SU-DHL-6 (cell line): ENCODE measurements around the gene EPHA8.

Source experiments
- H2AFZ ChIP-seq: fragments of 200-600 bp; sonication (generic); 2 replicates; pipeline ENCODE4 v1.6.1; 2014; ENCODE audit warnings: low read depth, mild to moderate bottlenecking, moderate library complexity, mixed read lengths, antibody characterized with exemption, low read length; ENCODE audit not compliant: severe bottlenecking
- H3F3A ChIP-seq: fragments of 200-600 bp; shearing (Covaris generic); 2 replicates; pipeline ENCODE4 v1.6.0; 2016; ENCODE audit warnings: antibody characterized with exemption, mild to moderate bottlenecking; ENCODE audit not compliant: insufficient read depth
- H3K27ac ChIP-seq: fragments of 200-600 bp; sonication (generic); 2 replicates; pipeline ENCODE4 v1.5.1; 2016; ENCODE audit warnings: low read depth, mild to moderate bottlenecking, low read length, moderate library complexity, mixed read lengths
- H3K27me3 ChIP-seq: fragments of 200-600 bp; sonication (generic), shearing (Covaris generic); 2 replicates; pipeline ENCODE4 v1.6.0; 2014; ENCODE audit warnings: mild to moderate bottlenecking, low read length
- H3K36me3 ChIP-seq: fragments of 200-600 bp; sonication (generic); 2 replicates; pipeline ENCODE4 v1.6.1; 2014; ENCODE audit warnings: mild to moderate bottlenecking, low read length, mixed read lengths
- H3K4me2 ChIP-seq: fragments of 300-600, 200-600 bp; shearing (Covaris generic), sonication (generic); 2 replicates; pipeline ENCODE4 v1.6.0; 2014; ENCODE audit warnings: low read length, low read depth, mild to moderate bottlenecking; ENCODE audit not compliant: poor library complexity, severe bottlenecking
- H3K4me3 ChIP-seq: fragments of 200-600 bp; sonication (generic); 2 replicates; pipeline ENCODE4 v1.5.1; 2014; ENCODE audit warnings: antibody characterized with exemption, low read length, mild to moderate bottlenecking, mixed read lengths; ENCODE audit not compliant: insufficient read depth, poor library complexity, severe bottlenecking
- H3K79me2 ChIP-seq: fragments of 200-600 bp; sonication (generic); 2 replicates; pipeline ENCODE4 v1.6.1; 2014; ENCODE audit warnings: mild to moderate bottlenecking, low read length, moderate library complexity; ENCODE audit not compliant: insufficient read depth
- H3K9ac ChIP-seq: fragments of 200-600 bp; sonication (generic); 2 replicates; pipeline ENCODE4 v1.7.0; 2014; ENCODE audit warnings: mild to moderate bottlenecking, low read length
- H3K9me2 ChIP-seq: fragments of 200-600 bp; sonication (generic); replicated peaks from 2 replicates; pipeline ENCODE4 v1.6.1; 2014; ENCODE audit warnings: low read length; ENCODE audit not compliant: insufficient read depth
- H3K9me3 ChIP-seq: fragments of 200-600 bp; sonication (generic); 2 replicates; pipeline ENCODE4 v1.6.1; 2014; ENCODE audit warnings: low read length, mixed read lengths; ENCODE audit not compliant: insufficient read depth
- H4K20me1 ChIP-seq: fragments of 200-600 bp; sonication (generic); 2 replicates; pipeline ENCODE4 v1.6.1; 2014; ENCODE audit warnings: low read depth, mild to moderate bottlenecking, antibody characterized with exemption, low read length, moderate library complexity, mixed read lengths
- CTCF ChIP-seq: fragments of 200-600 bp; sonication (generic); IDR thresholded peaks from one replicate; pipeline ENCODE4 v1.5.1; 2017; ENCODE audit warnings: antibody characterized with exemption, mild to moderate bottlenecking, low read length, moderate library complexity; ENCODE audit not compliant: insufficient read depth, poor library complexity, severe bottlenecking
- EZH2phosphoT487 ChIP-seq: fragments of 200-600 bp; sonication (generic), shearing (Covaris generic); conservative IDR thresholded peaks from 2 replicates; pipeline ENCODE4 v1.6.1; 2018; ENCODE audit warnings: mild to moderate bottlenecking, antibody characterized with exemption, low read length, moderate library complexity, mixed read lengths

Gene EPHA8

GRCh38 chr1:22586356-22587130 is 23.3 kb downstream of the EPHA8 start:
- no peaks in the 10 kb centered on the region for H3K9me3 ChIP-seq
- H3F3A ChIP-seq, result no peaks in the 10 kb centered on the region
- H3K27me3 ChIP-seq, result no peaks in the 10 kb centered on the region
- H3K9ac ChIP-seq, result no peak overlapping the region
- H3K79me2 ChIP-seq, result no peaks in the 10 kb centered on the region
- H2AFZ ChIP-seq, result no peak overlapping the region
- H3K27ac ChIP-seq, result no peak overlapping the region
- H3K4me3 ChIP-seq, result no peak overlapping the region
- no peaks in the 10 kb centered on the region for H4K20me1 ChIP-seq
- H3K9me2 ChIP-seq, result no peaks in the 10 kb centered on the region
- TF ChIP-seq CTCF (no peak), EZH2phosphoT487 (no peak)
- no peaks in the 10 kb centered on the region for H3K36me3 ChIP-seq
- H3K4me2 ChIP-seq, result no peak overlapping the region

- Histone ChIP-seq H3K4me2 (no peak overlapping the region), H3K27ac (no peak overlapping the region), H3K36me3 (no peaks in the 10 kb centered on the region), H3K4me3 (no peak overlapping the region), H3K9me2 (no peaks in the 10 kb centered on the region), H3K9me3 (no peaks in the 10 kb centered on the region), H2AFZ (no peak overlapping the region), H4K20me1 (no peaks in the 10 kb centered on the region), H3F3A (no peaks in the 10 kb centered on the region), H3K79me2 (no peaks in the 10 kb centered on the region), H3K27me3 (no peaks in the 10 kb centered on the region), H3K9ac (no peak overlapping the region)
- TF ChIP-seq CTCF (no peak), EZH2phosphoT487 (no peak)
These were observed 24.0 kb downstream of the EPHA8 start for GRCh38 chr1:22587247-22587646.

- H3K27me3 ChIP-seq, result no peaks in the 10 kb centered on the region
These were observed 25.7 kb downstream of the EPHA8 start for GRCh38 chr1:22588899-22589422.

More at GRCh38 chr1:22588899-22589422, 25.7 kb downstream of the EPHA8 start:
- Histone ChIP-seq H4K20me1 (no peaks in the 10 kb centered on the region), H3K9me2 (no peaks in the 10 kb centered on the region), H3K36me3 (no peaks in the 10 kb centered on the region), H3K4me2 (no peak overlapping the region), H3K4me3 (no peak overlapping the region), H3K9me3 (no peaks in the 10 kb centered on the region), H3K27ac (no peak overlapping the region), H3K9ac (no peak overlapping the region), H3F3A (no peaks in the 10 kb centered on the region), H3K79me2 (no peaks in the 10 kb centered on the region), H2AFZ (no peak overlapping the region)
- TF ChIP-seq CTCF (no peak), EZH2phosphoT487 (no peak)
